HG03108 (cell line): ENCODE data around the gene CNIH2.
"Not testable (repeated sequence)": the region's sequence is repeated elsewhere in the genome, so short reads cannot be mapped to it uniquely, and the experiment has no call there.

Experiments
- ATAC-seq: cut with Tn5 transposase; IDR thresholded peaks from one replicate; pipeline ENCODE4 v1.9.1; 2021; ENCODE audit warnings: moderate library complexity; ENCODE audit not compliant: unreplicated experiment

Gene CNIH2

GRCh38 chr11:66277471-66278362 is at the start of gene CNIH2:
Gene CNIH2, plus strand, starts transcription at chr11:66278175. Its CDS starts 282 bp downstream, at chr11:66278457.
- ATAC-seq, result no peak

DNA sequence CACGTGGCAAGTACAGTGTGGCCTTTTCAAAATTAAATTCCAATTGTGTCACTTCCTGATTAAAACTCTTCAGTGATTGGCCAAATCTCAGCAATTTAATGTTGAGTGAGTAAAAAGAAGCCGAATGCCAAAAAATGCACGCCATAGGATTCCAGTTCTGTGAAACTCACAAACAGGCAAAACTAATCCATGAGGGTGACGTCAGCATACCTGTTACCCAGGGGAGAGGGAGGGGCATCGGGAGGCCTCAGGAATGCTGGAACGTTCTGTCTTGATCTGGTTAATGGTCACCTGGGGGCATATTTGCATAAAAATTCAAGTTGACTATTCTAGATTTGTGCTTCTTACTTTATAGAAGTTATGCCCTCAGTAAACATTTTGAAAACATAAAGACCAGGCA is 49.5 kb upstream of the CNIH2 start:
- ATAC-seq, result no peak

- no peak for ATAC-seq
These were observed 47.8 kb upstream of the CNIH2 start for GRCh38 chr11:66230156-66230555.

GRCh38 chr11:66230978-66231377 is 47.0 kb upstream of the CNIH2 start:
- no peak for ATAC-seq

- ATAC-seq, result no peak
These were observed 46.4 kb upstream of the CNIH2 start for GRCh38 chr11:66231561-66231960.

- ATAC-seq, result no peak
These were observed 45.2 kb upstream of the CNIH2 start for GRCh38 chr11:66232769-66233168.

DNA sequence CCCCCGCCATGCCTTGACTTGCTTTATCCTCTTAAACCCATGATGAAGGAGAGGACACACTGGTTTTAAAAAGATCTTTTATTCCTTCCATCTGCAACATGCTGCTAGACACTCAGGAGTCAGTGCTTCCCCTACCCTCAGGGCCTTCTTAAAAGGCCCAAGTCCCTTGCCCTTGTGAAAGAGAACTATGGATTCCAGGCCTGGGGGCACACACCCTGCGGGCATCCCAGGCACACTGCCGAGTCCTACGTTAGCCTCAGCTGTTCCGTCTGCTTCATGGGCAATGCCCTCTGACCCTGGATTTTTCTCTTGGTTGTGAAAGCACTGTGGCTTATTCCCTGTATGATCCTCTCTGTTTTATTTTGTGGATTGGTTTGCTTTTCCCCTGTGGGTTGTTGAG is 44.7 kb upstream of the CNIH2 start:
- ATAC-seq, result no peak

DNA sequence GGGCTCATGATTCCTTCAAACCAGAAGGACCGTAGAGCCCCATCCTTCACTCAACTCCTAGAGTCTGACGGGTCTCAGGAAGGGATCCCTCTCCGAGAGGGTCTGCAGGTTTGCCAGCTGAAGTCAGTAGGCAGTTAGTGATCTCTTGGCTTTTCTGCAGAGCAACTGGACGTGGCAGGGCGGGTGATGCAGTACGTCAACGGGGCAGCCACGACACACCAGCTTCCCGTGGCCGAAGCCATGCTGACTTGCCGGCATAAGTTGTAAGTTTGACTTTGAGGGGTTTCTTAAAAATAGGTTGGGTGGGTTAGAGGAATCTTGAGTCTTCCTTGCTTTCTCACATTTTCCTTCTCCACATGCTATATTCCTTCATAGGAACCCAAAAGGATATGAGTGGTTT is 42.8 kb upstream of the CNIH2 start:
- ATAC-seq, result no peak

DNA sequence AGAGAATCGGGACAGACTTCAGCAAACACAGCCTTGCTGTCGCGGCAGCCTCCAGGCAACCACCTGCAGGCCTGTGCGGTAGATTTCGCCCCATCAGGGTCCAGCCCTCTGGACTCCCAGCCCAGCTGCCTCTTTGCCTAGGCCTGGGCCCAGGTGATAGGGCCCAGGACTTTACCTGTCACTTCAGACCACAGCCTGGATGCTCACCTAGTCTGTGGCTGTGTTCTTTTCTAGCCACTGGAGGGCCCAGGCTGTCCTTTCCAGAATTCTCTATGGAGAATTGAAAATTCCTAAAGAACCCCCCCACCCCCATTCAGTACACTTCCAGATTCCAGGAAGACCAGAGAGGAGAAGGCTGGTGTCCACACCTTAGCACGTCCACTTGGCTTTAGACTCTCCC is 40.1 kb upstream of the CNIH2 start:
- no peak for ATAC-seq

DNA sequence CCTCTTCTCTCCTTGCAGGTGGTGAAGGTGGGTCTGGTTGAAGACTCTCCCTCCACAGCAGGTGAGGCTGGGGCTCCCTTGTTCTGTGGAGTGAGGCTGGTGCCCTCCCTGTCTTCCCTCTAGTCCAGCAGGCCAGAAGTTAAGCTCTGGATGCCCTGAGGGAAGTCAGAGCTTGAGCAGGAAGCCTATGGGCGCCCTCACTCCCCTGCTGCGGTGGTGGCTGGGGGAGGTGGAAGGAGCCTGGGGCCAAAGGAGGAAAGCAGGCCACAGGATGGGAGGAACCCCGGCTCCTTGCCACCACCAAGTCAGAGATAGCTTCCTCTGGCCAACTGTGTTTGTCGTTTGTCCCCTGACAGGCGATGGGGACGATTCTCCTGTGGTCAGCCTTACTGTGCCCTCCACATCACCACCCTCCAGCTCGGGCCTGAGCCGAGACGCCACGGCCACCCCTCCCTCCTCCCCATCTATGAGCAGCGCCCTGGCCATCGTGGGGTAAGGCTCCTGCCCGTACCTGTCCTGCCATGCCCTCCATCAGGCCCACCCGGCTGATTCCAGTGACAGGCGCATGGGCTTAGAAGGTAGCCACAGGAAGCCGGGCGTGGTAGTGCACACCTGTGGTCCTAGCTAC is 39.1 kb upstream of the CNIH2 start:
- ATAC-seq, result no peak

DNA sequence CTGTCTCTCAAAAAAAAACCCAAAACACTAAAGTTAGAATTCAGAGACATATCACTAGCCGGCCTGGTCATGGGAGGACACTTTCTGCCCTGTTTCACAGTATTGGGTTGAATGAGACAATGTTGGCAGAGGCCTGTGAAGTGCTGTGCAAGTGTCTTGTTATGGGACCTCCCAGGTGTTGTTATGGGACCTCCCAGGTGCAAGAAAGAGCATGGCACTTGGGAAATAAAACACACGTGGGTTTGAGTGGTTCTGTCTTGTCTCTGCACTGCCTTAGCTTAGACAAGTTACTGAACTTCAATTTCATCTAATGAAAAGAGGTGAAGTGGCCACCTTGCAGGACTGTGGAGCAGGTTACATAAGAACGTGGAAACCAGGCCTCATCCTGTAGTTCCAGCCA is 38.5 kb upstream of the CNIH2 start:
- no peak for ATAC-seq

DNA sequence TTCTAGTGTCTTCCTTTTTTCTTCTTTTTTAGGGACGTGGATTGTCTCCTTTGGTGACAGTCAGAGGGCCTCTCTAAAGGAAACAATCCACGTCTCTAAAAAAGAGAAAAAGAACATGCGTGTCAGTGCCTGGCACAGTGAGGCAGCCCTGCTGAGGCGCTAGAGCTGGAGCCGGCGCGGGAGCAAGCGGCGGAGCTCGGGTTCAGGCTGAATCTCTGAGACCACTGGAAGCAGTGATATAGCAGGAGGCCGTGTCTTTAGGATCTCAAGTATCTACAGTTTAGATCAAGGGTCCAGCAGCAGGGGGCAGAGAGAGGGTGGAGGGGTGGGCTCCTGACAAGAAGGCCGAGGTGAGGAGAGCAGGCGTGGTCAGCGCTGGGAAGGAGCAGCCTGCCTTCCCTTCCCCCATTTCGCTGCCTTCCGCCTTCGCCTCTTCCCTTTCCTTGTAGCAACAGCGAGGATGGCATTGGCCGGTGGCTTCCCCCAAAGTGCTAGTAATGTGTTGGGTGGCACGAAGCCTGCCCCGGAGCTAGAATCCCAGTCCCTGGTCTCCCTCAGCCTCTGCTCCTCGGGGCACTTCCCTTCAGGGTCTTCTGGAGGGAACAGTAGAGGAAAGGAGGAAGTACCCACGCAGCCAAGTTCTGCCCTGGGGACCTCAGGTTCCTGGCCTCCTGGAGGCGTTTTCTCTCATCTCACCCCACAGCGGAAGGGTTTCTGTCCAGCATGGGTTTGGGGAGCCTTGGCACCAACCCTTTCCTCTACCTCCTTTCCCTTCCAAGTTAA is 37.8 kb upstream of the CNIH2 start:
- ATAC-seq, result no peak

- ATAC-seq, result no peak
These were observed 37.2 kb upstream of the CNIH2 start for GRCh38 chr11:66240781-66241136.

GRCh38 chr11:66242095-66242765 is 35.7 kb upstream of the CNIH2 start:
- ATAC-seq, result no peak

DNA sequence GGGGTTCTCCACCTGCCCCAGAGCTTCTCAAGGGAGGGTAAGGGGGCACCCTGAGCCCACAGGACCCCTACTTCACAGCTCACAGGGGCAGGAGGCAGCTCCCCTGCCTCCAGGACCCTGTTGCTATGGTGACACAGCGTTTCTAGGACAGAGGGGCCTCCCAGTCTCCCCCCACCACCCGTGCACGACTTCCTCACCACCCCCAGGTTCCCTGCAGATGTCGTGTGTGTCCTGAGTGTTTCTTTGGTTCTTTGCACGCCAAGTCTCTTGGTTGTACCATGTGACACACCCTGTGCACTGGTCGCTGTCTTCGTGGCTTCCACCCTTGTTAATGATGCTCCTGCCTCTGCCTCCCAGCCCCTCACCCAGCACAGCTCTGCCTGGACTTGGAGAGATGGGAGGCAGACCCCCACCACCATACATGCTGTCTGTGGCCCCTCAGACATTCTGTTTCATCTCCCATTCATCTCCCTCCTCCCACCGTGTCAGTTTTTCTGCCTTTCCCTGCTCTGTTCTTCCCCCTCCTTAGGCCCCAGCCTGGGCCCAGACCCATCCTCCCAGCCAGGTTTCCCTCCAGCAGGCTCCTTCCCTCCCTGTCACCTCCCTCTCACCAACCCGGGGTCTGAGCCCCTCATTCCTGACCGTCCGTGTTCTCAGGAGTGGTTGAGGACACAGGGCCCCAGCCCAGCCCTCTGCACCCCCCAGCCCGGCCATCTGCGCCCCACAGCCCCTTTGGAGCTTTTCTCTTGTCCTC is 34.0 kb upstream of the CNIH2 start:
- no peak for ATAC-seq

DNA sequence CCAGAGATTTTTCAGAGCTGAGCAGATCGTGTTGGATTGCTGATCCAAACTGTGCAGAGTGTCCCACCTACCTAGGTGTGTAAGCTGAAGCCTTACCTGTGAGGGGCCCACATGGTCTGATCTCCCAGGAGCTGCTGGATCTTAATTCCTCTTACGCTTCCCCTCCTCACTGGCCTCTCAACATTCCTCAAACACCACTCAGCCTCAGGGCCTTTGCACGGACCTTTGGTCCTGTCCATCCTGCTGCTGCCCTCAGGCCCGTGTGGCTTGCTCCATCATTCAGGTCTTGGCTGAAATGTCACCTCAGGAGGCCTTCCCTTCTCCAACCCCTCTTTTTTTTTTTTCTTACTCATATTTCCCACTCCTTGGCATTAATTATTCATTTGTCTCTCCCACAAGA is 30.7 kb upstream of the CNIH2 start:
- ATAC-seq, result no peak

GRCh38 chr11:66247801-66248200 is 30.2 kb upstream of the CNIH2 start:
- ATAC-seq, result no peak

GRCh38 chr11:66248903-66249302 is 29.1 kb upstream of the CNIH2 start:
- ATAC-seq, result no peak

- ATAC-seq, result no peak
These were observed 26.2 kb upstream of the CNIH2 start for GRCh38 chr11:66251809-66252208.

DNA sequence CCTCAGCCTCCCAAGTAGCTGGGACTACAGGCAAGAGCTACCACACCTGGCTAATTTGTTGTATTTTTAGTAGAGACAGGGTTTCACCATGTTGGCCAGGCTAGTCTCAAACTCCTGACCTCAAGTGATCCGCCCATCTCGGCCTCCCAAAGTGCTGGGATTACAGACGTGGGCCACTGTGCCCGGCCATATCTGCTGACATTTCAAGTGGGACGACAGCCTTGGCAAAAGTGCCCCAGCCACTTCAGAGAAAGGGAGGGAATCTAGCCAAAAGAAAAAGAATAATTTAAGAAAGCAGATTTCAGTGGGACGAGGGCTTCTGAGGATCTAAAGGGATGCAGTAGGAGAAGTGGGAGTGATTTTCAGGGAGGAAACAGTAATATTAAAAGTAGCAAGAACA is 24.9 kb upstream of the CNIH2 start:
- not testable (repeated sequence) for ATAC-seq
